ENCODE data around the gene NDFIP2. TPM values are rescaled to one million over a fixed set of nuclear protein-coding genes. Genes with fewer than 3 reads are reported as not detected.

The NDFIP2 gene
- total RNA-seq, 1 donor from 2014 or later, result 36.4 TPM

DNA sequence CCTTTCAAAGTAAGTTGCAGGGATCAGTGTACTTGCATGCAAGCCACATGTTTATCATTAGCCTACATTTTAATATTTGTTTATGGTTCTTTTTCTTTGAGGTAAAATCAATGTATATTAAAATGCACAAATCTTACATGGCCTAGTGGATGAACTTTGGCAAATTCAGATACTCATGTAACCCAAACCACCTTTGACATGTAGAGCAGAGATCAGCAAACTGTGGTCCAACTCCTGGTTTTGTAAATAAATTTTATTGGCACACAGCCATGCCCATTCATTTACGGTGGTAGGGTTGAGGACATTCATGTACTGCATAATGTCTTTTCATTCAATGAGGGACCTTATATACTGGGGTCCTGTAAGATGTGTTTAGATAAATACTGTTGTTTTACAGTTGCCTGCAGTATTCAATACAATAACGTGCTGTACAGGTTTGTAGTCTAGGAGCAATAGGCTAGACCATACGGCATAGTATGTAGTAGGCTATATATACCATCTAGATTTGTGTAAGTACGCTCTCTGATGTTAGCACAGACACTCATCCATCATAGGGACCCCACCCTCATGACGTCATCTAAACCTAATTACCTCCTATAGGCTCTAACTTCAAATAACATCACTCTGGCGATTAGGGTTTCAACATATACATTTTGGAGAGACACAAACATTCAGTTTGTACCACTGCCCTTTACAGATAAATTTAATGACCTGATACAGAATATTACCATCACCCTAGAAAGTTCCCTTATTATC, 5.7 kb downstream of the NDFIP2 start:
- intact Hi-C loops (cut with DNase I), result no loop called here
- DNase-seq (ENCODE audit: missing footprints) (no peak), ATAC-seq (no peak)

DNA sequence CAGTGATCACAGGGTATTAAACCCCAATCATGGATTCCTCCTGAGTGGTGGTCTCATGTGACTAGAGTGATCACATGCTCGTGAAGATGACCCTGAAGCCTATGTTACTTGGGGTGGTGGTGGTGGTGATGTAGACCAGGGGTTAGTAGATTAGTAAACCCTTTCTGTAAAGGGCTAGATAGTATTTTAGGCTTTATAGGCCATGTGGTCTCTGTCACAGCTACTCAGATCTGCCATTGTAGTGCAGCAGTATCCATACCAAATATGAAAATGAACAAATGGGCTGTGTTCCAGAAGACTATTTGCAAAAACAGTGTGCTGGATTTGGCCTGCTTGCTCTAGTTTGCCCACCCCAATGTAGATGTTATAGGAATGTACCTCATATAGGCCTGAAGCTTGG, 9.4 kb downstream of the NDFIP2 start:
- ATAC-seq (no peak), DNase-seq (ENCODE audit: missing footprints) (no peak)
- intact Hi-C loops (cut with DNase I), result no loop called here

DNA sequence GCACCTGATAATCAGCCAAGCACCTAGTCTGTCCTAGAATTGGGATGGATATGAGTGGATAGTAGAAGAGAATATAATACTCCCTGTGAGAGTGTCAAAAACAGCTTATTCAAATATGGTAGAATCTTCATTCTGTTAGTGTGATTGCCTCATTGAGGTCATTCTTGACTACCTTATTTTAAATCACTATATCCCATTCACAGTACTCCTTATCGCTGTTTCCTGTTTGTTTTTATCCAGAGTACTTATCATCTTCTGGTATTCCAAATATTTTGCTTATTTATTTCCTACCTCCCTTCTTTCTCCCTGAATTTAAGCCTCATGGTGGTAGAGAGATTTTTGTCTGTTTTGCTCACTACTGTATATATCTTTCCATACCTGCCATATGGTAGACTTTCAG, 9.9 kb downstream of the NDFIP2 start:
- DNase-seq (ENCODE audit: missing footprints) (no peak), ATAC-seq (no peak)

DNA sequence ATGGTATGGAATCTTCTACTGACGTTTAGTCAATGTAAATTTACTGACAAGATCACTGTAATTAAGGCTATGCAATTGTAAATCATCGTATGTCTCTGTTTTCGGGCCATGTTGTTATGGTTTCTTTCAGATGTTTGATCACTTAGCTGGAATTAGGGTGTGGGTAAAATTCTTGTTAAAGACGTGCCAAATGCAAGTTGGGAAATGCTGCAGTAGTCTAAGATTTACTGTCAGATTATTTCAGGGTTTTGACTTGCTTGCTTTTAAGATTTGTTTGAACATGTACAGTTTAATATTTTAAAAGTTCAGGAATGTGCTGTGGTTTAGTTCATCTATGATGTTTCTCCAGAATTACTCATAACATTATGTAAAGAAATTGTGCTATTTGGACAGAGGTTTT, 10.8 kb downstream of the NDFIP2 start:
- DNase-seq (ENCODE audit: missing footprints), result no peak
- intact Hi-C loops (cut with DNase I), result no loop called here
- ATAC-seq, result no peak

More for the DNA sequence above, 9.9 kb downstream of the NDFIP2 start:
- intact Hi-C loops (cut with DNase I), result no loop called here

DNA sequence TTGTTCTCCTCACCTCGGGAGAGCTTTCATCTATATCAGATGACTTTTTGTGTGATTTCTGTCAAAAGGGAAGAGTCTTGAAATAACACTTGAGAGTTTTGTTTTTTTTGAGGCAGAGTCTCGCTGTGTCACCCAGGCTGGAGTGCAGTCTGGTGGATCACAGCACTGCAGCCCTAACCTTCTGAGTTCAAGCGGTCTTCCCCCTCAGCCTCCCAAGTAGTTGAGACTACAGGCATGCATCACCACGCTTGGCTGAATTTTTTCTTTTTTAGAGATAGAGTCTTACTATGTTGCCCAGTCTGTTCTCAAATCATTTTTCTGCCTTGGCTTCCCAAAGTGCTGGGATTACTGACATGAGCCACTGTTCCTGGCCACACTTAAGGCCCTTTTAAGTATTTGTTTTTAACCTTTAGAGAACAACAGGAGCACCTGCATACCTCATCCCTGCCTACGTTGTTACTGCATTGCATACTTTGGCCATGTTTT, 11.4 kb downstream of the NDFIP2 start:
- no peak for ATAC-seq
- intact Hi-C loops (cut with DNase I), result no loop called here
- no peak for DNase-seq (ENCODE audit: missing footprints)

DNA sequence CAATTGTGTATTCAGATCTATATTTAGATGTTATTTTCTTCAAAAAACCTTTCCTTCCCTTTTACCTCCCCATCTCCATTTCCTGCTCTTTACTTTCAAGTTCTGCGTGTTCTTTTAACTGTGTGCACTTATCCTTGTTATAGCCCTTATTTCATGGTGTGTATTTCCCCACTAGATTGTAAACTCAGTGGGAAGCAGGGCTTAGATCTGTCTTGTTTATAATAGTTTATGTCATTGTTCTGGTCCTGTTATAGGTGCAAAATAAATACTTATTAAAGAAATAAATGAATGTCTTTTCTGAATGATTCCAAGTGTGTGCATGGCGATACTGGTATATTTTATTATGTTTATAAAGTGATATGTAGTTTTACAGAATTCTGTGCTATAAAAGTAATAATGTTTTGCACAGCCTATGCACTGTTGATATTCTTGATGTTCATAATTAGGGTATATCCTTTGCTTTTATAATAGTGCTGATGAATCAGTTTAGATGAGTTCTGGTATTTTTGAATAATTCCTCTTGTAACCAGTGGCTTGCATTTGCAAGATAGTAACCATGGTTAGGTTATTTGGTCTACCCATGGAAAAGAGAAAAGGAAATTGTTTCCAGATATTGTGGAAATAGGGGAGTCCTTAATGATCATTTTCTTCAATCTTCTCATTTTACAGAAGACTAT, 12.1 kb downstream of the NDFIP2 start:
- no peak for ATAC-seq
- intact Hi-C loops (cut with DNase I), result no loop called here
- DNase-seq (ENCODE audit: missing footprints), result no peak

DNA sequence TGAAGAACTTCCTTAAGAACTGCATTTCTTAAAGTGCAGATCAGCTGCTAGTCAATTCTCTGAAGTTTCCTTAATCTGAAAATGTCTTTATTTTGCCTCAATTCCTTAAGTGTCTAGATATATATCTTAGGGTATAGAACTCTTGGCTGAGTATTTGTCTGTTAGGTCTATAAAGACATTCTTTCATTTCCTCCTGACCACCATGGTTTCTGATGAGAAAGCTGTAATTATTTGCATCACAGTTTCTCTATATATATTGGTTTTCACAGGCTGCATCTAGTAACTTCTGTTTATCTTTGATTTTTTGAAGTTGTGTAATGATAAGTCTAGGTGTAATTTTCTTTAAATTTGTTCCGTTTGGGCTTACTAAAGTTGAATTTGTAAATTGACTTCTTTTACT, 15.2 kb downstream of the NDFIP2 start:
- intact Hi-C loops (cut with DNase I), result no loop called here
- DNase-seq (ENCODE audit: missing footprints) (no peak), ATAC-seq (no peak)

DNA sequence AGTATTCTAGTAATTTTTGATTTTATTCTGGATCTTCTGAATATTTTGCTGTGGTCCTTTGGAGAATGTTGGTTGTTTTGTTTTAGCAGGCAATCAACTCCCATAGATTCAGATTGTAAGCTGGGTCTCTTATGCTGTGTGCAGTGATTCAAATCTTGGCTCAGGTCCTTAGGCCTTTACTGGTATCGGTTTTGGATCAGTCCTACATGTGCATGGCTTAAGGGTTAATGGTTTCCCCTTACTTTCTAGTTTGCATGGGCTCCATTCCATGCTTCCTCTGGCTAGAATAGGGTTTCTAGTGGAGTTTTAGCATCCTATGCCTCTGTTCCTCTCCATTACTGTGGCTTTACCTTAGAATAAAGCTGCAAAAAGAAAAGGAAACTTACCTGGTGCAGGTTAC, 16.1 kb downstream of the NDFIP2 start:
- no peak for DNase-seq (ENCODE audit: missing footprints)
- ATAC-seq, result no peak
- intact Hi-C loops (cut with DNase I), result no loop called here

DNA sequence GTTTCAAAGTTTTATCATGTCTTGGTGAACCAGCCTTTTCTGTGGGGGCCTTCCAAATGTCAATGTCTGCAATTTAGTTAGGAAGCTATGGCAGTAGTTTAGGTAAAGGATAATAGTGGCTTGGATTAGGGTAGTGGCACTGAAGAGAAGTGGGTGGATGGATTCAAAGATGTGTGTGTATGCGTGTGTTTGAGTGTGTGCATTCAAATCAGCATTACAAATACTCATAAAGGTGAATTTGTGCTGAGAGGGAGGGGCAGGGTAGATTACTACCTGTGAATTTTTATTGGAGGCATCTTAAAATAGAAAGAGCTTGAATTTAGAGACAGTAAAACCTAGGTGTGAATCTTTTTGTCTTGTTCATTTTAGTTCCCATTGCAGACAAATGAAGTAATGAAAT, 16.9 kb downstream of the NDFIP2 start:
- DNase-seq (ENCODE audit: missing footprints) (no peak), ATAC-seq (no peak)
- intact Hi-C loops (cut with DNase I), result no loop called here

DNA sequence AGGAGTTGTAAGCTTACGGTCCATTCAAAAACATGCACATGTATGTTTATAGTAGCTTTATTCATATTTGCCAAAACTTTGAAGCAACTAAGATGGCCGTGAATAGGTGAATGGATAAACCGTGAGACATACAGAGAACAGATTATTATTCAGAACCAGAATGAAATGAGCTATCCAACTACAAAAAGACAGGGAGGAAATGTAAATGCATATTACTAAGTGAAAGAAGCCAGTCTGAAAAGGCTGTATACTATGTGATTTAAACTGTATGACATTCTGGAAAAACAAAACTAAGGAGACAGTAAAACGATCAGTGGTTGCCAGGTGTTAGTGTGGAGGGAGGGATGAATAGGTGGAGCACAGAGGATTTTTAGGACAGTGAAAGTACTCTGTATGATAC, 19.9 kb downstream of the NDFIP2 start:
- intact Hi-C loops (cut with DNase I), result no loop called here
- ATAC-seq, result no peak
- no peak for DNase-seq (ENCODE audit: missing footprints)

DNA sequence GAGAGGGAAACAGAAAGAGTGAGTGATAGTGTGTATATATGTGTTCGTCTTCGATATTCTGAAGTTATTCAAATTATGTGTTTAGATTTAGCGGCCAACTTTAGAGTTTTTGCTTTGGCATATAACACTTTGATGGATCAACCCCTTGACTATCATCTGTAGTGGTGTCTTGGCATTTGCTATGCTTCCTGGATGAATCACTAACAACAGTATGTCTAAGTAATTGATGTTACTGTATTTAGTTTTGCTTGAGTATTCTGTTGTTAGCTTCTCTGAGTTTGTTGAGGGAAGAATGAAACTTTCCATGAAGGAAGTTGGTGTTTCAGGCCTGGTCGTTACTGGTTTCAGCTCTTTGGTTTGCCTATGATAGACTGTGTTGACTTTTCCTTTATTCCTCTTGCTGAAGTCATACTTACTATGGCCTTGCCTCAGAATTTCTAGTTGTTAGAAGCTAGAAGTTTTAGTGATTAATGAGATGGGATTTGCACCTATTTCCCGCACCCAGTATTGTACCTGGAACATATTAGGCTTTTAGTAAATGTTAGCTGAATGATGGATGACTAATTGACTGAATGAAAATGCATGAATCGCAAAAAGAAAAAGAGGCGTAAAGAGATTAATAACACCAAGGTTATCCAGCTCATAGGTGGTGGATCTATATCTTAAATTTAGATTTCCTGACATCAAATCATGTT, 20.7 kb downstream of the NDFIP2 start:
- intact Hi-C loops (cut with DNase I), result no loop called here
- ATAC-seq (no peak), DNase-seq (ENCODE audit: missing footprints) (no peak)

DNA sequence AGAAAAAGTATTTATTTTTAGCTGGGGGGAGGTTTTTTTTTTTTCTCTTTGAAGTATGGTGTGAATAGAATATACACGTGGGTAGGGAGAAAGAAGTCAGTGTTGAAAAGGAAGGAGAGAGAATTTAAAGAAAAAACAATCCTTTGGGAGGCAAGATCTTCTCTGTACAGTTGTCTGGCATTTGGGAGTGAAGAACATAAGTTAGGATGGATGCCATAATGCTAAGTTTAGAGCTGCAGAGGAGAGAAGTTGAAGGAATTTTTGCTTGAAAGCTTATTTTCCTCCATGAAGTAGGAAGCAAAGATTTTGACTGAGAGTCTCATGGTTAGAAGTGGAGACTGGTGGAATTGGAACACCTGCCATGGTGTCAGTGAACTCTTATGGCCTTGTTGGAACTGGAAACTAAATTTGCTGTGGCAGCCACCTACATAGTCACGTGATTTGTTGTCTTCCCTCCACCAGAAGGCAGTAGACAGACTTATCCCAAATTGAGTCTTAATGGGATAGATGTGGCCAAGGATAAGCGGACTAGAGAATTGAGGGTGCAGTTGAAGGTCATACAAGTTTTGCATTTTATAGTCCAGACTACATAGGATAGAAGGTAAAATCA, 22.0 kb downstream of the NDFIP2 start:
- DNase-seq (ENCODE audit: missing footprints), result no peak
- no peak for ATAC-seq
- intact Hi-C loops (cut with DNase I), result no loop called here

DNA sequence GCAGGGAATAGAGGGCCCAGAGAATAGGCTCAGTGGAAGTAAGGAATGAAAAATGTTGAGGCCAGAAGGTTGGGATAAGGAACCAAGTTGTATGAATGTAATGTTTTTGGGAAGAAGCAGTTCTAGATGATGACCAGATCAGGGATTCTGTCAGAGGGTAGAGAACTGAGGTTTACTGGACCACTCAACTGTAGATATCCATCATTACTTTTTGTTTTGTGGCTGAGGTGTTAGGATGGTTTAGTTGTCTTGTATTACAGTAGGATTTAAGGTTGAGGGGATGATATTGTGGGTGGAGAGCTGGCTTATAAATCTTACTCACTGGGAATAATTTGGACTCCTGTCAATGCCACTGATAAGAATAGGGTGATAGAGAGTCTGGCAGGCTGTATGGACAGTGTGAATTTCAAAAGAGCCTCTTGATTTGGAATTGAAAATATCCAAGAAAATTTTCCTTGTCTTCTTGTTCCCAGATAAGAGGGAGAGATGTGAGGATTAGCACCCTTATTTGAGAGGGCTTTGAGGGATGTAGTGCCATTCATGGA, 22.6 kb downstream of the NDFIP2 start:
- ATAC-seq (peak; percentile 37), DNase-seq (ENCODE audit: missing footprints) (no peak)
- intact Hi-C loops (cut with DNase I), result no loop called here

DNA sequence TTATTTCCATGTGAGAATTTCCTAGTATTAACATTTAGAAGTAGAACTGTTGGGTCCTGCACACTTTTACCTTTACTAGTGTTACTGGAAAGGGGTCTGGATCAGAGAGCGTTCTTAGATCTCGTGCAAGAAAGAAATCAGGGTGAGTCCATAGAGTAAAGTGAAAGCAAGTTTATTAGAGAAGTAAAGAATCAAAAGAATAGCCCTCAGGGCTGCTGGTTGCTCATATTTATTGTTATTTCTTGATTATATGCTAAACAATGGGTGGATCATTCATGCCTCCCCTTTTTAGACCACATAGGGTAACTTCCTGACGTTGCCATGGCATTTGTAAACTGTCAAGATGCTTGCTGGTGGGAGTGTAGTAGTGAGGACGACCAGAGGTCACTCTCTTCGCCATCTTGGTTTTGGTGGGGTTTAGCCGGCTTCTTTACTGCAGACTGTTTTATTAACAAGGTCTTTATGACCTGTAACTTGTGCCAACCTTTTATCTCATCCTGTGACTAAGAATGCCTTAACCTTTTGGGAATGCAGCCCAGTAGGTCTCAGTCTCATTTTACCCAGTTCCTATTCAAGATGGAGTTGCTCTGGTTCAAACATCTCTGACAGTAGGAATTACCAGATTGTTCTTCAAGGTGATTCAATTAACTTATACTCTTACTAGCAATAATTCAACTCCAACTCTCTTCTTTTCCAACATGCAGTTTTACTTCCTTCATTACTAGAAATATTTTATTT, 27.4 kb downstream of the NDFIP2 start:
- ATAC-seq (no peak), DNase-seq (ENCODE audit: missing footprints) (no peak)
- intact Hi-C loops (cut with DNase I), result no loop called here

DNA sequence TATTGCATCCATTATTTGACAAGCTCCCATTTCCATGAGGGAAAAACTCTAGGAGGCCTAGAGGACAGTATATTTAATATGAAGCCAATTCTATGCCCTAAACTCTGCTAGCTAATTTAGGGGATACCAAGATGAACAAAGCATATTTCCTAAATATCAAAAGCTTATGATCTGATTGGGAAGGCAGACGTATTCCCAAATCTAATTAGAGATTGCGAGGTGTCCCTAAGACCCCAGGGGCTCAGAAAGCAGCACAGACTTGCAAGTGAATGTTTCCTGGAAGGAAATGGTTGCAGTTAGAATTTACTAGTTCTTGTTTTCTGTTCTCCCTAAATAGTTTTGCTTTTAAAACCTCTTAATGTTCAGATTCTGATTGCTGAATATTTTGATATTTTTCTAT, 30.7 kb downstream of the NDFIP2 start:
- DNase-seq (ENCODE audit: missing footprints), result no peak
- intact Hi-C loops (cut with DNase I), result no loop called here
- no peak for ATAC-seq

DNA sequence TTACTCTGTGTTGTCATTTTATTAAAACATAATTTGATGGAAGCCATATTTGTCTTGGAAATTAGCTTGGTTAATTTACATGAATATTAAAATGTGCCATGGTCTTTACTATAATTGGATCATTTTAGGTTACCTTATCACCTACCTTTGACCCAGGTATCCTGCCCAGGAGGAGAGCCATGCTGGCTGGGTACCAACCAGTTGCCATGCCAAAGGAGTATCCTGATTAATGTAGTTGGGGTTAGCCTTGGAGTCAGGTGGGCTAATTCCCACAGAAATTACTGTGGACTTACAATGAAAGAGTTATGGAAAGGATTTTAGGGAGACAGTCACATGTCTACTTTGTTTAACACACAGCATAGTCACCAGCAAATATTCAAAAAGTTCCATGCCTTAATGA, 32.0 kb downstream of the NDFIP2 start:
- DNase-seq (ENCODE audit: missing footprints) (no peak), ATAC-seq (no peak)
- intact Hi-C loops (cut with DNase I), result no loop called here

DNA sequence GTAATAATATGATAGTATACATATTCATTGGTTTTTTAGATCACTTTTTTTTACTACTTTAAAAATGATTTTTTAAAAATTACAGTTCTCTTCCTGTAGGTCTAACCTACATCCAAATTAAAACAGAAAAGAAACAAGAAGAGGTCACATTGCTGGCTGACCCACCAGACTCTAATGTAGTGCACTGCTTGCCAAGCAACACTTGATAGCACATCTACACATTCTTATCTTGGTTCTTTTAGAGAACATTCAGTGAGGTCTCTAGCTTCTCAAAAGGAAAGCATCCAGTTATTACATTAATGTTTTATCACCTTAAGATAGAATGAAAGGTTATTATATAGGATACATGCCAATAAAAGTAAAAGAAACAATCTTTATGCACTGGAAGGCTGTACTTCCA, 35.6 kb downstream of the NDFIP2 start:
- DNase-seq (ENCODE audit: missing footprints) (no peak), ATAC-seq (no peak)
- intact Hi-C loops (cut with DNase I), result no loop called here

DNA sequence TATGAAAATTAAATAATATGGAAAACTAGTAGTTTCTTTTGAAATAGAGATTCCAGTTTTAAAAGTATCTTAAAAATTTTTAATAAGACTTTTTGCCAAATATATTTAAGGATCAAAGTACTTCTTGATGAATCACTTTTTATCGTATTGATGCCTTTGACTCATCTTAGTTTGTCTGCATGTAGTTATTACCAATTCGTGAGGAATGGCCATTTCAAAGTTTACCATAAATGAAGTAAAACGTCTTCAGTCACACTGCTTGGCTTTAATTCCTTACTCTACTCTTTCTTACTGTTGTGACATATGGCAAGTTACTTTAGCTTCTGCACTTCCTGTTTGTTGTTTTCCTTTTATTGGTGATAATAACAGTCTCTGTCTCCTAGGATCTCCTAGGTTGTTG, 38.3 kb downstream of the NDFIP2 start:
- no peak for DNase-seq (ENCODE audit: missing footprints)
- no peak for ATAC-seq
- intact Hi-C loops (cut with DNase I), result no loop called here

DNA sequence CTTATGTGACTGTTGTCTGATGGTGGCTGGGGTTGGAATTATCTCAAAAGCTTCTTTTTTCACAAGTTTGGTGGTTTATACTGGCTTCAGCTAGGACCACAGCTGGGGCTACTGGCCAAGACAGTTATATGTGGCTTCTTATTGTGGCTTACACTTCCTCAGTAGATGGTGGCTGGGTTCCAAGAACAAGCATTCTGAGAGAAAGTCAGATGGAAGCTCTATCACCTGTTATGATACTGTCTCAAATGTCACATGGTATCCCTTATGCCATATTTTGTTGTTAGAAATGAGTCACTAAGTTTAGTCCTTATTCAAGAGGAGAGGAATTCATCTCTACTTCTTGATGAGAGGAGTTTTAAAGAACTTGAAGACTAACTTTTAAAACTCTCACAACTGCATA, 41.6 kb downstream of the NDFIP2 start:
- intact Hi-C loops (cut with DNase I), result no loop called here
- no peak for DNase-seq (ENCODE audit: missing footprints)
- ATAC-seq, result no peak
